ENCODE results near the gene NMRK1. TPM values are rescaled to one million over a fixed set of nuclear protein-coding genes. Genes with fewer than 3 reads are reported as not detected.

NMRK1 gene
- polyA plus RNA-seq, 1 of the 3 experiments (the other 2 are of a cell fraction) = 8.4 TPM

- no peaks in the 10 kb centered on the region for H4K20me1 ChIP-seq (ENCODE audit: insufficient read depth)
- H3K27ac ChIP-seq (ENCODE audit: low read depth in 2 of 2, low read length in 1 of 2) = peak overlapping the region in 1 of 2 experiments; percentile 73; a peak in 2 of 4 replicates
- ChIA-PET POLR2A (no interaction called here), CTCF (no interaction called here)
- WGBS (ENCODE audit: low lambda C conversion rate) = 24% methylated on average over 4 of the region's 4 CpGs
- peaks cover 0 to 14% of the 10 kb centered on the region in 2 experiments; a peak in 2 of 4 replicates for H3K4me1 ChIP-seq (ENCODE audit: control insufficient read depth in 1 of 2, insufficient read depth in 2 of 2, low read depth in 1 of 2, low read length in 1 of 2)
- no peak overlapping the region for H2AFZ ChIP-seq (ENCODE audit: low read depth)
- no peak for TF ChIP-seq SIN3A (IDR thresholded peaks at IDR 0.05; ENCODE audit: borderline replicate concordance, low read depth, low read length)
- TF ChIP-seq MXI1 (IDR thresholded peaks at IDR 0.05; ENCODE audit: low read depth, low read length) = no peak
- no peak for TF ChIP-seq SMC3 (IDR thresholded peaks at IDR 0.05; ENCODE audit: low read depth, low read length)
- no peak for TF ChIP-seq RXRA (IDR thresholded peaks at IDR 0.05; ENCODE audit: borderline replicate concordance, low read depth)
- peak overlapping the region; percentile 61 for H3K4me2 ChIP-seq
- H3K27me3 ChIP-seq (ENCODE audit: insufficient read depth) = no peaks in the 10 kb centered on the region
- peaks cover 4% of the 10 kb centered on the region for H3F3A ChIP-seq (replicated peaks; ENCODE audit: insufficient read depth)
- no peaks in the 10 kb centered on the region for H3K9me3 ChIP-seq
- peaks cover 66% of the 10 kb centered on the region for H3K79me2 ChIP-seq (ENCODE audit: insufficient read depth)
- H3K9ac ChIP-seq = no peak overlapping the region
- H3K4me3 ChIP-seq (ENCODE audit: low read depth in 2 of 2, low read length in 1 of 2) = 0 out of 4 replicates have a peak overlapping the region, but pooled peaks of 1 of the 2 experiments have one; percentile 7
- H3K9me2 ChIP-seq = no peaks in the 10 kb centered on the region
- no peak for DNase-seq
- H3K36me3 ChIP-seq (replicated peaks in 1 of 2; ENCODE audit: control insufficient read depth in 1 of 2, insufficient read depth in 2 of 2, low read length in 1 of 2) = no peaks in the 10 kb centered on the region
Observed at GRCh38 chr9:75096796-75097195, 8.8 kb upstream of the NMRK1 start.

- POLR2A ChIA-PET = no interaction called here
- no peak overlapping the region for H3K9ac ChIP-seq
Observed at GRCh38 chr9:75092766-75093165, 4.8 kb upstream of the NMRK1 start.

More at GRCh38 chr9:75092766-75093165, 4.8 kb upstream of the NMRK1 start:
- Histone ChIP-seq H4K20me1 (ENCODE audit: insufficient read depth) (peaks cover 4% of the 10 kb centered on the region; the same call in 1 of the 2 replicates), H3K4me1 (ENCODE audit: control insufficient read depth in 1 of 2, insufficient read depth in 2 of 2, low read depth in 1 of 2, low read length in 1 of 2) (peaks cover under 1 to 14% of the 10 kb centered on the region in 2 experiments; a peak in 3 of 4 replicates), H3F3A (replicated peaks; ENCODE audit: insufficient read depth) (peaks cover 11% of the 10 kb centered on the region), H3K9me3 (no peaks in the 10 kb centered on the region), H3K4me3 (ENCODE audit: low read depth in 2 of 2, low read length in 1 of 2) (no peak overlapping the region), H3K36me3 (replicated peaks in 1 of 2; ENCODE audit: control insufficient read depth in 1 of 2, insufficient read depth in 2 of 2, low read length in 1 of 2) (no peaks in the 10 kb centered on the region), H2AFZ (ENCODE audit: low read depth) (no peak overlapping the region), H3K9me2 (no peaks in the 10 kb centered on the region), H3K27ac (ENCODE audit: low read depth in 2 of 2, low read length in 1 of 2) (no peak overlapping the region), H3K4me2 (no peak overlapping the region), H3K79me2 (ENCODE audit: insufficient read depth) (peaks cover 71% of the 10 kb centered on the region), H3K27me3 (ENCODE audit: insufficient read depth) (no peaks in the 10 kb centered on the region)
- TF ChIP-seq, protein P1, sequence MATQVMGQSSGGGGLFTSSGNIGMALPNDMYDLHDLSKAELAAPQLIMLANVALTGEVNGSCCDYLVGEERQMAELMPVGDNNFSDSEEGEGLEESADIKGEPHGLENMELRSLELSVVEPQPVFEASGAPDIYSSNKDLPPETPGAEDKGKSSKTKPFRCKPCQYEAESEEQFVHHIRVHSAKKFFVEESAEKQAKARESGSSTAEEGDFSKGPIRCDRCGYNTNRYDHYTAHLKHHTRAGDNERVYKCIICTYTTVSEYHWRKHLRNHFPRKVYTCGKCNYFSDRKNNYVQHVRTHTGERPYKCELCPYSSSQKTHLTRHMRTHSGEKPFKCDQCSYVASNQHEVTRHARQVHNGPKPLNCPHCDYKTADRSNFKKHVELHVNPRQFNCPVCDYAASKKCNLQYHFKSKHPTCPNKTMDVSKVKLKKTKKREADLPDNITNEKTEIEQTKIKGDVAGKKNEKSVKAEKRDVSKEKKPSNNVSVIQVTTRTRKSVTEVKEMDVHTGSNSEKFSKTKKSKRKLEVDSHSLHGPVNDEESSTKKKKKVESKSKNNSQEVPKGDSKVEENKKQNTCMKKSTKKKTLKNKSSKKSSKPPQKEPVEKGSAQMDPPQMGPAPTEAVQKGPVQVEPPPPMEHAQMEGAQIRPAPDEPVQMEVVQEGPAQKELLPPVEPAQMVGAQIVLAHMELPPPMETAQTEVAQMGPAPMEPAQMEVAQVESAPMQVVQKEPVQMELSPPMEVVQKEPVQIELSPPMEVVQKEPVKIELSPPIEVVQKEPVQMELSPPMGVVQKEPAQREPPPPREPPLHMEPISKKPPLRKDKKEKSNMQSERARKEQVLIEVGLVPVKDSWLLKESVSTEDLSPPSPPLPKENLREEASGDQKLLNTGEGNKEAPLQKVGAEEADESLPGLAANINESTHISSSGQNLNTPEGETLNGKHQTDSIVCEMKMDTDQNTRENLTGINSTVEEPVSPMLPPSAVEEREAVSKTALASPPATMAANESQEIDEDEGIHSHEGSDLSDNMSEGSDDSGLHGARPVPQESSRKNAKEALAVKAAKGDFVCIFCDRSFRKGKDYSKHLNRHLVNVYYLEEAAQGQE (IDR thresholded peaks at IDR 0.05; ENCODE audit: low read depth, low read length) = no peak
- TF ChIP-seq NFIC (IDR thresholded peaks at IDR 0.05; ENCODE audit: borderline replicate concordance) (no peak), RCOR1 (IDR thresholded peaks at IDR 0.05; ENCODE audit: low read length) (no peak), CHD2 (IDR thresholded peaks at IDR 0.05; ENCODE audit: low read length, partially characterized antibody) (no peak), EP300 (IDR thresholded peaks at IDR 0.05; ENCODE audit: borderline replicate concordance in 1 of 2, low read depth in 1 of 2, low read length in 1 of 2) (no peak), PBX3 (IDR thresholded peaks at IDR 0.05) (no peak), CTCF (IDR thresholded peaks at IDR 0.05) (no peak), TCF12 (IDR thresholded peaks at IDR 0.05) (no peak), FOXJ3 (CRISPR knock-in tag; IDR thresholded peaks at IDR 0.05) (no peak), RFX5 (IDR thresholded peaks at IDR 0.05; ENCODE audit: low read length) (no peak), POLR2AphosphoS5 (IDR thresholded peaks at IDR 0.05; ENCODE audit: low read depth, low read length) (no peak)
- TF ChIP-seq, protein P2, sequence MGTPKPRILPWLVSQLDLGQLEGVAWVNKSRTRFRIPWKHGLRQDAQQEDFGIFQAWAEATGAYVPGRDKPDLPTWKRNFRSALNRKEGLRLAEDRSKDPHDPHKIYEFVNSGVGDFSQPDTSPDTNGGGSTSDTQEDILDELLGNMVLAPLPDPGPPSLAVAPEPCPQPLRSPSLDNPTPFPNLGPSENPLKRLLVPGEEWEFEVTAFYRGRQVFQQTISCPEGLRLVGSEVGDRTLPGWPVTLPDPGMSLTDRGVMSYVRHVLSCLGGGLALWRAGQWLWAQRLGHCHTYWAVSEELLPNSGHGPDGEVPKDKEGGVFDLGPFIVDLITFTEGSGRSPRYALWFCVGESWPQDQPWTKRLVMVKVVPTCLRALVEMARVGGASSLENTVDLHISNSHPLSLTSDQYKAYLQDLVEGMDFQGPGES (IDR thresholded peaks at IDR 0.05; ENCODE audit: low read depth, low read length) = no peak
- DNase-seq = no peak
- CTCF ChIA-PET = interaction anchor here (1.0 to 1.7 kb wide), 5 partner anchors 8 to 319 kb away, joined by 3 to 6 read pairs (median 5); no protein-coding TSS in a partner anchor
- WGBS (ENCODE audit: low lambda C conversion rate) = 25% methylated on average over 4 of the region's 4 CpGs
